Activated T-cell treated with anti-CD3 and anti-CD28 coated beads, Interleukin-2, amount 50 U/mL, for 24 hours (primary cell): Measurements from ENCODE around the gene RBCK1.
A peak's percentile ranks its signal among the peaks of the same experiment; 100 is the strongest.
"Not testable (repeated sequence)": the region's sequence is repeated elsewhere in the genome, so short reads cannot be mapped to it uniquely, and the experiment has no call there.

Experiments
- DNase-seq: peaks from one replicate; pipeline ENCODE4 v3.0.0-alpha.2; 2020
- H3K27ac Mint-ChIP-seq: 2 replicates; pipeline ENCODE4 v1.8.0; 2020; ENCODE audit warnings: mild to moderate bottlenecking, mixed read lengths
- H3K27me3 Mint-ChIP-seq: 2 replicates; pipeline ENCODE4 v1.8.0; 2020; ENCODE audit warnings: mixed read lengths
- H3K36me3 Mint-ChIP-seq: 2 replicates; pipeline ENCODE4 v1.8.0; 2020; ENCODE audit warnings: low read depth, mixed read lengths
- H3K4me1 Mint-ChIP-seq: 2 replicates; pipeline ENCODE4 v1.8.0; 2020; ENCODE audit warnings: low read depth, mixed read lengths
- H3K4me3 Mint-ChIP-seq: 2 replicates; pipeline ENCODE4 v1.8.0; 2020; ENCODE audit warnings: mild to moderate bottlenecking, moderate library complexity, mixed read lengths
- H3K9me3 Mint-ChIP-seq: 2 replicates; pipeline ENCODE4 v1.8.0; 2020; ENCODE audit warnings: mixed read lengths

RBCK1 gene

GRCh38 chr20:469746-470490 is 61.8 kb downstream of the RBCK1 start:
- Mint-ChIP-seq H3K27me3 (no peaks in the 10 kb centered on the region), H3K27ac (no peak overlapping the region), H3K9me3 (no peaks in the 10 kb centered on the region), H3K36me3 (peaks cover 14% of the 10 kb centered on the region), H3K4me3 (no peak overlapping the region), H3K4me1 (peaks cover 7% of the 10 kb centered on the region)
- no peak for DNase-seq

GRCh38 chr20:472137-472846 is 64.2 kb downstream of the RBCK1 start:
- Mint-ChIP-seq H3K4me1 (peaks cover 13% of the 10 kb centered on the region), H3K9me3 (no peaks in the 10 kb centered on the region), H3K27me3 (no peaks in the 10 kb centered on the region), H3K27ac (peak overlapping the region; percentile 30), H3K4me3 (no peak overlapping the region), H3K36me3 (peaks cover 31% of the 10 kb centered on the region)
- DNase-seq, result no peak

GRCh38 chr20:472889-473292 is 64.8 kb downstream of the RBCK1 start:
- Mint-ChIP-seq H3K4me3 (no peak overlapping the region), H3K9me3 (no peaks in the 10 kb centered on the region), H3K27ac (no peak overlapping the region), H3K36me3 (peaks cover 35% of the 10 kb centered on the region), H3K4me1 (peaks cover 13% of the 10 kb centered on the region), H3K27me3 (no peaks in the 10 kb centered on the region)
- DNase-seq, result no peak

- no peak for DNase-seq
- no peaks in the 10 kb centered on the region for H3K9me3 Mint-ChIP-seq
- H3K27ac Mint-ChIP-seq, result peak overlapping the region; percentile 49
Measured at GRCh38 chr20:474581-474980, 66.5 kb downstream of the RBCK1 start.

GRCh38 chr20:475463-476357 is 67.6 kb downstream of the RBCK1 start:
- no peak for DNase-seq
- H3K4me3 Mint-ChIP-seq, result no peak overlapping the region
- peaks cover 20% of the 10 kb centered on the region for H3K4me1 Mint-ChIP-seq
- H3K27ac Mint-ChIP-seq, result peak overlapping the region; percentile 52
- peaks cover 64% of the 10 kb centered on the region for H3K36me3 Mint-ChIP-seq
- no peaks in the 10 kb centered on the region for H3K9me3 Mint-ChIP-seq
- no peaks in the 10 kb centered on the region for H3K27me3 Mint-ChIP-seq

More at GRCh38 chr20:474581-474980, 66.5 kb downstream of the RBCK1 start:
- H3K4me3 Mint-ChIP-seq, result no peak overlapping the region
- H3K36me3 Mint-ChIP-seq, result peaks cover 52% of the 10 kb centered on the region
- H3K27me3 Mint-ChIP-seq, result no peaks in the 10 kb centered on the region
- peaks cover 20% of the 10 kb centered on the region for H3K4me1 Mint-ChIP-seq

- not testable (repeated sequence) for DNase-seq, H3K9me3 Mint-ChIP-seq, H3K4me3 Mint-ChIP-seq, H3K27me3 Mint-ChIP-seq
- Mint-ChIP-seq H3K27ac (peak overlapping the region; percentile 44), H3K36me3 (peaks cover 69% of the 10 kb centered on the region), H3K4me1 (peaks cover 23% of the 10 kb centered on the region)
Measured at GRCh38 chr20:476561-477249, 68.6 kb downstream of the RBCK1 start.

- Mint-ChIP-seq H3K27me3 (no peaks in the 10 kb centered on the region), H3K9me3 (no peaks in the 10 kb centered on the region), H3K36me3 (peaks cover 82% of the 10 kb centered on the region), H3K4me1 (peaks cover 32% of the 10 kb centered on the region), H3K27ac (peak overlapping the region; percentile 31), H3K4me3 (no peak overlapping the region)
- DNase-seq, result no peak
Measured at GRCh38 chr20:478010-478948, 70.2 kb downstream of the RBCK1 start.

GRCh38 chr20:478949-479429 is 70.9 kb downstream of the RBCK1 start:
- Mint-ChIP-seq H3K36me3 (peaks cover 85% of the 10 kb centered on the region), H3K9me3 (no peaks in the 10 kb centered on the region), H3K27ac (peak overlapping the region; percentile 11), H3K4me3 (no peak overlapping the region), H3K27me3 (no peaks in the 10 kb centered on the region), H3K4me1 (peaks cover 32% of the 10 kb centered on the region)
- DNase-seq, result no peak

GRCh38 chr20:479487-479886 is 71.4 kb downstream of the RBCK1 start:
- Mint-ChIP-seq H3K27ac (peak overlapping the region; percentile 11), H3K4me3 (no peak overlapping the region), H3K9me3 (no peaks in the 10 kb centered on the region), H3K36me3 (peaks cover 88% of the 10 kb centered on the region), H3K27me3 (no peaks in the 10 kb centered on the region), H3K4me1 (peaks cover 29% of the 10 kb centered on the region)
- no peak for DNase-seq

- H3K36me3 Mint-ChIP-seq, result peaks cover 86% of the 10 kb centered on the region
- peaks cover 23% of the 10 kb centered on the region for H3K4me1 Mint-ChIP-seq
- H3K27me3 Mint-ChIP-seq, result no peaks in the 10 kb centered on the region
- no peak overlapping the region for H3K27ac Mint-ChIP-seq
- H3K4me3 Mint-ChIP-seq, result no peak overlapping the region
- no peak for DNase-seq
- no peaks in the 10 kb centered on the region for H3K9me3 Mint-ChIP-seq
Measured at GRCh38 chr20:480044-480443, 71.9 kb downstream of the RBCK1 start.

GRCh38 chr20:481167-481566 is 73.1 kb downstream of the RBCK1 start:
- no peak for DNase-seq
- H3K9me3 Mint-ChIP-seq, result no peaks in the 10 kb centered on the region
- H3K4me3 Mint-ChIP-seq, result no peak overlapping the region
- peak overlapping the region; percentile 22 for H3K27ac Mint-ChIP-seq
- peaks cover 18% of the 10 kb centered on the region for H3K4me1 Mint-ChIP-seq
- H3K36me3 Mint-ChIP-seq, result peaks cover 90% of the 10 kb centered on the region
- H3K27me3 Mint-ChIP-seq, result no peaks in the 10 kb centered on the region
